ENCODE results near the gene TTC34. TPM values are rescaled to one million over a fixed set of nuclear protein-coding genes. Genes with fewer than 3 reads are reported as not detected.

TTC34 gene
- total RNA-seq, 4 donors from 2014 or later = 0.84 to 1.2 (median 1.0) TPM

- Histone ChIP-seq H3K36me3 (no peaks in the 10 kb centered on the region), H3K9me3 (peaks cover 0 to 26% (median 0%) of the 10 kb centered on the region in 4 donors), H3K4me3 (no peak overlapping the region), H3K27ac (no peak overlapping the region), H3K27me3 (no peaks in the 10 kb centered on the region), H3K4me1 (no peaks in the 10 kb centered on the region)
- WGBS, 2 donors = 70 to 81% methylated on average over 9 to 10 of the region's 10 CpGs
- no peak for TF ChIP-seq POLR2A (IDR thresholded peaks at IDR 0.05)
- TF ChIP-seq, protein P1, sequence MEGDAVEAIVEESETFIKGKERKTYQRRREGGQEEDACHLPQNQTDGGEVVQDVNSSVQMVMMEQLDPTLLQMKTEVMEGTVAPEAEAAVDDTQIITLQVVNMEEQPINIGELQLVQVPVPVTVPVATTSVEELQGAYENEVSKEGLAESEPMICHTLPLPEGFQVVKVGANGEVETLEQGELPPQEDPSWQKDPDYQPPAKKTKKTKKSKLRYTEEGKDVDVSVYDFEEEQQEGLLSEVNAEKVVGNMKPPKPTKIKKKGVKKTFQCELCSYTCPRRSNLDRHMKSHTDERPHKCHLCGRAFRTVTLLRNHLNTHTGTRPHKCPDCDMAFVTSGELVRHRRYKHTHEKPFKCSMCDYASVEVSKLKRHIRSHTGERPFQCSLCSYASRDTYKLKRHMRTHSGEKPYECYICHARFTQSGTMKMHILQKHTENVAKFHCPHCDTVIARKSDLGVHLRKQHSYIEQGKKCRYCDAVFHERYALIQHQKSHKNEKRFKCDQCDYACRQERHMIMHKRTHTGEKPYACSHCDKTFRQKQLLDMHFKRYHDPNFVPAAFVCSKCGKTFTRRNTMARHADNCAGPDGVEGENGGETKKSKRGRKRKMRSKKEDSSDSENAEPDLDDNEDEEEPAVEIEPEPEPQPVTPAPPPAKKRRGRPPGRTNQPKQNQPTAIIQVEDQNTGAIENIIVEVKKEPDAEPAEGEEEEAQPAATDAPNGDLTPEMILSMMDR (IDR thresholded peaks at IDR 0.05) = no peak
- TF ChIP-seq EP300 (IDR thresholded peaks at IDR 0.05) = no peak
- no peak for DNase-seq (ENCODE audit: low spot score in 2 of 2)
Observed at GRCh38 chr1:2835650-2836159, 34.2 kb upstream of the TTC34 start.

GRCh38 chr1:2834741-2835564 lies 33.5 kb upstream of the TTC34 start:
- DNase-seq (ENCODE audit: low spot score in 2 of 2) = no peak
- WGBS, 2 donors = 77 to 78% methylated on average over 21 to 27 of the region's 27 CpGs

DNA sequence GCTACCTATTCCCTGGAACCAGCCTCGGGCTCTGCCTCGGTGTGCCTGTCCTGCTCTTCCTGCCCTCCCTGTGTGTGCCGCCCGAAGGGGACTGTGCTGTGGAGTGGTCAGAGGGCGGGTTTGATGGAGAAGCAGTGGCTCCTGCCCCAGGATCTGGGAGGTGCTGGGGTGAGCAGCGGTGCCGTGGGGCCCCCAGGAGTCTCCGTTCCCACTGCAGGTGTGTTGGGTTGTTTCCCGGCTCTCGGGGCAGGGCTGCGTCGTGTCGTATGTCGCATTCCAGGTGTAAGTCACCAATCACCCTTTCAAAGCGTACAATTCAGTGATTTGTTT lies 32.6 kb upstream of the TTC34 start:
- WGBS, 2 donors = 82 to 88% methylated on average over 13 to 15 of the region's 15 CpGs
- no peak for DNase-seq (ENCODE audit: low spot score in 2 of 2)
- Histone ChIP-seq H3K27me3 (no peaks in the 10 kb centered on the region), H3K27ac (no peak overlapping the region), H3K36me3 (no peaks in the 10 kb centered on the region), H3K4me3 (no peak overlapping the region), H3K4me1 (no peaks in the 10 kb centered on the region), H3K9me3 (peaks cover 0 to 23% (median 0%) of the 10 kb centered on the region in 4 donors)
- TF ChIP-seq EP300 (IDR thresholded peaks at IDR 0.05) = no peak
- TF ChIP-seq POLR2A (IDR thresholded peaks at IDR 0.05) = no peak
- TF ChIP-seq, protein P1 (IDR thresholded peaks at IDR 0.05) = no peak

More at GRCh38 chr1:2834741-2835564, 33.5 kb upstream of the TTC34 start:
- no peak for TF ChIP-seq EP300 (IDR thresholded peaks at IDR 0.05)
- TF ChIP-seq, protein P1 (IDR thresholded peaks at IDR 0.05) = no peak
- no peaks in the 10 kb centered on the region for H3K4me1 ChIP-seq
- H3K27me3 ChIP-seq = no peaks in the 10 kb centered on the region
- H3K36me3 ChIP-seq = no peaks in the 10 kb centered on the region
- peaks cover 0 to 25% (median 0%) of the 10 kb centered on the region in 4 donors for H3K9me3 ChIP-seq
- H3K27ac ChIP-seq = no peak overlapping the region
- H3K4me3 ChIP-seq = no peak overlapping the region

- Histone ChIP-seq H3K27ac (no peak overlapping the region), H3K27me3 (no peaks in the 10 kb centered on the region), H3K4me1 (no peaks in the 10 kb centered on the region), H3K9me3 (peaks cover 0 to 28% (median 0%) of the 10 kb centered on the region in 4 donors), H3K36me3 (no peaks in the 10 kb centered on the region), H3K4me3 (no peak overlapping the region)
- TF ChIP-seq POLR2A (IDR thresholded peaks at IDR 0.05) (no peak), EP300 (IDR thresholded peaks at IDR 0.05) (no peak)
- TF ChIP-seq, protein P1 (IDR thresholded peaks at IDR 0.05) = no peak
- WGBS, 2 donors = 70 to 72% methylated on average over 16 to 20 of the region's 20 CpGs
- no peak for DNase-seq (ENCODE audit: low spot score in 2 of 2)
Observed at GRCh38 chr1:2833454-2834145, 32.1 kb upstream of the TTC34 start.
